Muscle layer of duodenum (tissue), 2 donors: ENCODE results near the gene WDR93.

Experiments used
- H3K27ac ChIP-seq: one replicate; pipeline ENCODE4 v1.7.0; 2013; ENCODE audit warnings: mild to moderate bottlenecking, low read length
- H3K27me3 ChIP-seq: one replicate; pipeline ENCODE4 v1.7.0; 2013; ENCODE audit warnings: low read depth, mild to moderate bottlenecking, control low read depth, low read length
- H3K36me3 ChIP-seq, 2 donors: one replicate each; pipeline ENCODE4 v1.7.0; 2013; ENCODE audit warnings: low read length in 2 of 2, control low read depth in 1 of 2, mild to moderate bottlenecking in 1 of 2; ENCODE audit not compliant: insufficient read depth in 2 of 2, control insufficient read depth in 1 of 2
- H3K4me1 ChIP-seq, 2 donors: one replicate each; pipeline ENCODE4 v1.7.0; 2013; ENCODE audit warnings: low read length in 2 of 2, mild to moderate bottlenecking in 2 of 2, control low read depth in 1 of 2, moderate library complexity in 1 of 2; ENCODE audit not compliant: insufficient read depth in 2 of 2, control insufficient read depth in 1 of 2
- H3K4me3 ChIP-seq, 2 donors: one replicate each; pipeline ENCODE4 v1.7.0; 2013; ENCODE audit warnings: low read length in 2 of 2, low read depth in 1 of 2, mild to moderate bottlenecking in 1 of 2
- H3K9me3 ChIP-seq, 2 donors: one replicate each; pipeline ENCODE4 v1.7.0; 2013; ENCODE audit warnings: low read length in 2 of 2, control low read depth in 1 of 2, mild to moderate bottlenecking in 1 of 2; ENCODE audit not compliant: control insufficient read depth in 1 of 2
- donor health status: healthy.

The WDR93 gene

DNA sequence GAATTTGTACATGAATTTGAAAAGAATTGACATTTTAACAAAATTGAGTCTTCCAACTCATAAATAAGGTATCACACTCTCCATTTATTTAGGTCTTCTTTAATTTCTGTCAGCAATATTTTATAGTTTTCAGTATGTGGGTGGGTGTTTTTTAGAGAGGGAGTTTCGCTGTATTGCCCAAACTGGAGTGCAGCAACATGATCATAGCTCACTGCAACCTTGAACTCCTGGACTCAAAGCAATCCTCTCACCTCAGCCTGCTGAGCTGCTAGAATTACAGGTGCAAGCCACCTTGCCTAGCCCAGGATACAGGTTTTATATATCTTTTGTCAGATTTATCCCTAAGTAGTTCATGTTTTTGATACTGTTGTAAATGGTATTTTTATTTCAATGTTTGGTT, 4.6 kb downstream of the WDR93 start:
- Histone ChIP-seq H3K4me1 (peaks cover 0 to 4% of the 10 kb centered on the region in 2 donors), H3K36me3 (no peaks in the 10 kb centered on the region), H3K9me3 (no peaks in the 10 kb centered on the region), H3K27me3 (no peaks in the 10 kb centered on the region), H3K27ac (no peak overlapping the region), H3K4me3 (no peak overlapping the region)

DNA sequence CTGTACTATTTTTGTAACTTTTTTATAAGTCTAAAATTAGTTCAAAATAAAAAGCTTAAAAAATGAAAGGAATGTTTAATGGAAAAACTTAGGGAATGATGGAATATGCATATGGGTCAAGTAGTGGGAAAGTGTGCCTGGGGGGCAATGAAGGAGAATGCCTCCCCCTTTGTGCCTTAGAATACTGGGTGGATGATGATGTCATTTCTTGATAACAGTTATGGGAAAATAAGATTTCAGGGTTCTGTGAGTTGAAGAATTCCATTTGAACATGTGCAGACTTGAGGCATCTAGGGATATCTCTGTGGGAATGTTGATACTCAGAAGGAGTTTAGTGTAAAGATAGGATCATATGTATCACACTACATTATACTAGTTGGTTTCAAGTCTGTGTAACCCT, 13.8 kb downstream of the WDR93 start:
- H3K4me3 ChIP-seq = no peak overlapping the region
- H3K27me3 ChIP-seq = no peaks in the 10 kb centered on the region
- no peaks in the 10 kb centered on the region for H3K9me3 ChIP-seq
- H3K36me3 ChIP-seq = no peaks in the 10 kb centered on the region
- no peaks in the 10 kb centered on the region for H3K4me1 ChIP-seq
- H3K27ac ChIP-seq = no peak overlapping the region

DNA sequence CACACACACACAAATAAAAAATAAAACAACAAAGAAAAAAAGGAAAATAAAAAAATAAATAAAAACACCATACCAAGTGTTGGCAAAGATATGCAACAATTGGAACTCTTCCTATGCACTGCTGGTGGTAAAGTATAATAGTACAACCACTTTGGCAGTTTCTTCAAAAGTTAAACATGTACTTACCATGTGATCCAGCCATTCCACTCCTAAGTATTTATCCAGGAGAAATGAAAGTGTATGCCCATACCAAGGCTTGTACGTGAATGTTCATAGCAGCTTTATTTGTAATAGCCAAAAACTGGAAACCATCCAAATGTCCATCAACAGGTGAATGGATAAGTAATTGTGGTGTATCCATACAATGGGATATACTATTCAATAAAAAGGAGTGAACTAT, 17.0 kb downstream of the WDR93 start:
- no peaks in the 10 kb centered on the region for H3K36me3 ChIP-seq
- H3K9me3 ChIP-seq = no peaks in the 10 kb centered on the region
- H3K27me3 ChIP-seq = no peaks in the 10 kb centered on the region
- no peak overlapping the region for H3K4me3 ChIP-seq
- H3K27ac ChIP-seq = no peak overlapping the region
- H3K4me1 ChIP-seq = no peaks in the 10 kb centered on the region

DNA sequence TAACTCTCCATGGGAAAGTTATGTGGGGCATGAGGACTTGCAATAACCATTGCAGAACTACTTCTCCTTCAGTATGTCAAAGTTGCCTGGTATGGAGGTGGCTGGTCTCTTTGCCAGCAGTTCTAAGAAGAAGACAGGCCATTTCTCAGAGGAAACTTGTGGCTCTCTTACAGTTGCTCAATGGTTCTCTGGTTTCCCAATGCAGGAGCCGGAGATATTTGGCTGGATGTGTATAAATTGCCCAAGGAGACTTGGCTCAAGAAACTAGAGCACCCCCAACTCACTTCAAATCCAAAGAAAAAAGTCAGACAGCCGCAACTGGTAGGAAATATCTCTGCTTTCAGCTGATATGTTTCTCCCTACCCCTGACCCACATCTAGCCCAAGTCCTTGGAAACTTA, 24.2 kb downstream of the WDR93 start:
- no peaks in the 10 kb centered on the region for H3K4me1 ChIP-seq
- no peak overlapping the region for H3K27ac ChIP-seq

DNA sequence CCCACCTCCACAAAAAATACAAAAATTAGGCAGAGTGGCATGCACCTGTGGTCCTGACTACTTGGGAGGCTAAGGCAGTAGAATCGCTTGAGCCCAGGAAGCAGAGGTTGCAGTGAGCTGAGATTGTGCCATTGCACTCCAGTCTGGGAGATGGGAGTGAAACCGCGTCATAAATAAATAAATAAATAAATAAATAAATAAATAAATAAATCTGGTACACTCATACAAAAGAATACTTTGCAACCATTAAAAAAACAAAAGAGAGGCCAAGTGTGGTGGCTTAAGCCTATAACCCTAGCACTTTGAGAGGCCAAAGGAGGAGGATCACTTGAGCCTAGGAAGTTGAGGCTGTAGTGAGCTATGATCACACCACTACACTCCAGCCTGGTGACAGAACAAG, 32.4 kb downstream of the WDR93 start:
- Histone ChIP-seq H3K4me3 (no peak overlapping the region), H3K36me3 (no peaks in the 10 kb centered on the region), H3K27ac (no peak overlapping the region), H3K27me3 (no peaks in the 10 kb centered on the region), H3K4me1 (no peaks in the 10 kb centered on the region), H3K9me3 (peaks cover 3 to 7% of the 10 kb centered on the region in 2 donors)

More for the DNA sequence above, 24.2 kb downstream of the WDR93 start:
- no peaks in the 10 kb centered on the region for H3K9me3 ChIP-seq
- no peaks in the 10 kb centered on the region for H3K36me3 ChIP-seq
- no peak overlapping the region for H3K4me3 ChIP-seq
- no peaks in the 10 kb centered on the region for H3K27me3 ChIP-seq

DNA sequence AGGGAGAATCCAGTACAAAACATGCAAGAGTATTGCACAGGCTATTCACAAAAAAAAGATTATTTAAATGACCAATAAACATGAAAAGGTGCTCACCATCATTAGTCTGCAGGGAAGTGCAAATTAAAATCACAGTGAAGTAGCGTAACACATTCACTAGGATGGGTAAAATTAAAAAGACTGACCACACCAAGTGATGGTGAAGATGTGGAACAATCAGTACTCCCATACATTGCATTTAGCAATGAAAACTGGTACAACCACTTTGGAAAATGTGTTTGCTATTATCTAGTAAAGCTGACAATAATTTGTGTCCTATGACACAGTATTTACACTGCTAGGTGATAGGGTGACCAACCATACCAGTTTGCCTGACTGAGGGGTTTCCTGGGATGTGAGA, 34.0 kb downstream of the WDR93 start:
- Histone ChIP-seq H3K4me3 (no peak overlapping the region), H3K9me3 (peaks cover 3 to 7% of the 10 kb centered on the region in 2 donors), H3K36me3 (no peaks in the 10 kb centered on the region), H3K4me1 (no peaks in the 10 kb centered on the region), H3K27me3 (no peaks in the 10 kb centered on the region), H3K27ac (no peak overlapping the region)

DNA sequence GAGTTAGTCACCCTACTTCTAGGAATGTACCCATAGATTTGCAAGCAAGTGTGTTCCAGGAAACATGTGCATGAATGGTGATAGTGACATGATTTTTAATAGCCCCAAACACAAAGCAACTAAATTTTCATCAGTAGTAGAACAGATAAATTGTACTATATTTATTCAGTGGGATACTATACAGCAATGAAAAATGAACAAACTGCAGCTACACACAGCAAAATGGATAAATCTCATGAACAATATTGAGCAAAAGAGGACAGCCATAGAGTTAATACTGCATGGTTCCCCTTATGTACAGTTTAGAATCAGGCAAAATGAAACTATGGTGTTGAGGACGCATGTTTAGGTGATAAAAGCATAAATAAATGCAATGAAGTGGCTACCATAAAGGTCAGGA, 34.5 kb downstream of the WDR93 start:
- peaks cover 3 to 7% of the 10 kb centered on the region in 2 donors for H3K9me3 ChIP-seq
- H3K4me3 ChIP-seq = no peak overlapping the region
- no peak overlapping the region for H3K27ac ChIP-seq
- H3K36me3 ChIP-seq = no peaks in the 10 kb centered on the region
- H3K27me3 ChIP-seq = no peaks in the 10 kb centered on the region
- no peaks in the 10 kb centered on the region for H3K4me1 ChIP-seq

DNA sequence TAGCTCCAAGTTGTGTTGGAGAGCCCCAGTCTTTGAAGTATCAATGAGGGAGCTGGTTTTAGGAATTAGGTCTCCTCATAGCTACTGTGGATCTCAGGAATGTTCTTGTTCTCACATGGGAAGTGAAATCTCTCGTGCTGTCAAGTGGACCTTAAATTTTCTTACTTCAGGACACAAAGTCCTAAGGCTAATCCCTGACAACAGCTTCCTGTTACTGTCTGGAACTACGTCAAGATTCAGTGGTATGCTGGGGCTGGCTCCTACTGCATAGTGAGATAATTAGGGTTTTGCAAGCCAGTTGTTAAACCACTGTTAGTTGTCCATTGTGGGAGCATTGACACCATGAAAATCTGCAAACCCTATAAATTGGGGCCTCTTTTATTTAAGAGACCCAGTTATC, 37.6 kb downstream of the WDR93 start:
- H3K27me3 ChIP-seq = no peaks in the 10 kb centered on the region
- no peaks in the 10 kb centered on the region for H3K36me3 ChIP-seq
- H3K27ac ChIP-seq = no peak overlapping the region
- peaks cover 3 to 7% of the 10 kb centered on the region in 2 donors for H3K9me3 ChIP-seq
- no peaks in the 10 kb centered on the region for H3K4me1 ChIP-seq
- H3K4me3 ChIP-seq = no peak overlapping the region

DNA sequence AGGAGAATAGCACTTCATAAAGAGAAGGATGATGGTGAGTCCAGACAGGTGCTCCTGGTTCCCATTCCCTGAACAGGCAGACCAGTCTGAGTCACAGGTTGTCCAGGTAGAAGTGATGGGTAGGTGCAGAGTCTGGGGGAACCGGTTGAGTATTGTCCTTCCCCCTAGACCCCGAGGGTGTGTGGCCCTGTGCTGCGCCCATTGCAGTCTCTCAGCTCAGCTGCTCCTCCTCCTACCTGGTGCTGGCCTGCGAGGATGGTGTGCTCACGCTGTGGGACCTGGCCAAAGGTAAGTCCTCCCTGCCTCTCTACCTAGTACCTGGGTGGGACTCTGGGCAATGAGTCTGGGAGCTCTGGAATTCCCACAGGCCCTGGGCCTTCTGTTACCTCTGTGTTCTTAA, 40.7 kb downstream of the WDR93 start:
- H3K36me3 ChIP-seq = no peaks in the 10 kb centered on the region
- no peak overlapping the region for H3K27ac ChIP-seq
- H3K9me3 ChIP-seq = no peaks in the 10 kb centered on the region
- H3K27me3 ChIP-seq = no peaks in the 10 kb centered on the region
- H3K4me3 ChIP-seq = no peak overlapping the region
- no peaks in the 10 kb centered on the region for H3K4me1 ChIP-seq

DNA sequence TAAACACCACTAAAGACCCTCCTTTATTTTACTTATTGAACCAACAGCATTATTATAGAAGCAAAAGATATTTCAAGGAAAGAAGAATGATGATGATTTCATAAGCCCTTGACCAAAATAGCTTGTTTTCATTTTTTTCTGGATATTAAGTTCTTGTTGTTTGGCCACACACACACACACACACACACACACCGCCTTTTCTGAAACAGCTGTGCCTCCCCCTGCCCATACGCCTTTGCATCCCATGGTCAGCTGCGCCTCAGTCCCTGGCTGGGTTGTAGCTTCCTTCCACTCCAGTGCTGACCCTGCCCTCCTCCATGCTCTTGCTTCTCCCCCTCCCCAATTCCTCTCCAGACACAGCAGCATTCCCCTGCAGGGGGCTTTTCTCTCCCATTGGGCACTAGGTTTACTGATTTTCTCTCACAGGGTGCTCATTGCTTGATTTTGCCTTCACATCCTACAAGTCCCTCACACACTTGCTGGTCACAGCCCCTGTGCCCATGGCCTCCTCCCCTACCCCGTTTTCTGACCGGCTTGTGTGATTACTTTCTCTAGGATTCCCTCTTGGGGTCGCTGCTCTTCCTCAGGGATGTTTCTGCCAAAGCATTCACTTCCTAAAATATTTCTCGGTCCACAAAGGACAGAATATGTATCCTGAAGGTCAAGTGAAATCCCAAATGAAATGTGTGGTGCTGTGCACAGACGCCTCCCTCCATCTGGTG, 42.0 kb downstream of the WDR93 start:
- Histone ChIP-seq H3K9me3 (no peaks in the 10 kb centered on the region), H3K36me3 (no peaks in the 10 kb centered on the region), H3K27ac (no peak overlapping the region), H3K4me1 (no peaks in the 10 kb centered on the region), H3K27me3 (no peaks in the 10 kb centered on the region), H3K4me3 (no peak overlapping the region)

DNA sequence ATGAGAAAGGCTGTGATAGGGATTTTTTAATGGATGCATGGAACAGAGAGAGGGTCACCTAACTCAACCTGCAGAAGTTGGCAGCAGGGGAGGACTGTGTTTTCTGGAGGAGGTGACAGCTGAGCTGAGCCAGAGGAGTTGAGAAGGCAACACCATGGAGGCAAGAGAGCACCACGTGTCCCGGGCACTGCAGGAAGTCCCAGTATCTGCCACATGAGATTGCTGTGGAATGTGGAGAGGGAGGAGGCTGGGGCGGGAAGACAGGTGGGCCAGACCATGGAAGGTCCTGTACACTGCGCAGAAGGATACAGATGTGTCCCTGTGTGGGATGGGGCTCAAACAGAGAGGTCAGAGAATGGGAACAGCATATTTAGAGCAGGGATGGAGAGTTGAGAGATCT, 45.2 kb downstream of the WDR93 start:
- Histone ChIP-seq H3K4me1 (no peaks in the 10 kb centered on the region), H3K4me3 (no peak overlapping the region), H3K9me3 (no peaks in the 10 kb centered on the region), H3K27me3 (no peaks in the 10 kb centered on the region), H3K36me3 (no peaks in the 10 kb centered on the region), H3K27ac (no peak overlapping the region)

DNA sequence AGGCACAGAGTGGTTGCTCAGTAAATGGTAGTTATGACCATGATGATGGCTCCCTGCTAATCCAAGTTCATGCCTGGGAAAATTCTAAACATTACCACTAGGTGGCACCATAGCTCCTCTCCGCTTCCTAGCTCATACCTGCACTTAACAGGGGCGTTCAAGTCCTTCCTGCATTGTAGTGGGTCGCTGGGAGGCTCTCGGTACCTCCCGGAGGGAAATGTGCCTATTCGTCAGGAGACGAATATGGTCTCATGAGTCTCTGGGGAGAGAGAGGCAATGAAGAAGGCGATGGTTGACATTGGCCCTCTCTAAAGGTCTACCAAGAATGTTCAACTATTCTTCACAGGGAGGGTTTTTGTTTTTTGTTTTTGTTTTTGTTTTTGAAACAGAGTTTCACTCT, 49.5 kb downstream of the WDR93 start:
- Histone ChIP-seq H3K4me1 (no peaks in the 10 kb centered on the region), H3K9me3 (no peaks in the 10 kb centered on the region), H3K36me3 (no peaks in the 10 kb centered on the region), H3K27me3 (no peaks in the 10 kb centered on the region), H3K27ac (no peak overlapping the region), H3K4me3 (no peak overlapping the region)
